ENCODE data around the gene CHD2.

The CHD2 gene

GRCh38 chr15:92901072-92901761 lies 1.1 kb downstream of the CHD2 start:
- no peak for TF ChIP-seq EZH2phosphoT487 (IDR thresholded peaks at IDR 0.05; ENCODE audit: borderline replicate concordance)
- TF ChIP-seq, protein P1, sequence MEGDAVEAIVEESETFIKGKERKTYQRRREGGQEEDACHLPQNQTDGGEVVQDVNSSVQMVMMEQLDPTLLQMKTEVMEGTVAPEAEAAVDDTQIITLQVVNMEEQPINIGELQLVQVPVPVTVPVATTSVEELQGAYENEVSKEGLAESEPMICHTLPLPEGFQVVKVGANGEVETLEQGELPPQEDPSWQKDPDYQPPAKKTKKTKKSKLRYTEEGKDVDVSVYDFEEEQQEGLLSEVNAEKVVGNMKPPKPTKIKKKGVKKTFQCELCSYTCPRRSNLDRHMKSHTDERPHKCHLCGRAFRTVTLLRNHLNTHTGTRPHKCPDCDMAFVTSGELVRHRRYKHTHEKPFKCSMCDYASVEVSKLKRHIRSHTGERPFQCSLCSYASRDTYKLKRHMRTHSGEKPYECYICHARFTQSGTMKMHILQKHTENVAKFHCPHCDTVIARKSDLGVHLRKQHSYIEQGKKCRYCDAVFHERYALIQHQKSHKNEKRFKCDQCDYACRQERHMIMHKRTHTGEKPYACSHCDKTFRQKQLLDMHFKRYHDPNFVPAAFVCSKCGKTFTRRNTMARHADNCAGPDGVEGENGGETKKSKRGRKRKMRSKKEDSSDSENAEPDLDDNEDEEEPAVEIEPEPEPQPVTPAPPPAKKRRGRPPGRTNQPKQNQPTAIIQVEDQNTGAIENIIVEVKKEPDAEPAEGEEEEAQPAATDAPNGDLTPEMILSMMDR (conservative IDR thresholded peaks at IDR 0.05; ENCODE audit: low read length), result no peak
- Histone ChIP-seq H3K9me2 (replicated peaks; ENCODE audit: low read depth, low read length) (no peaks in the 10 kb centered on the region), H3K79me2 (ENCODE audit: insufficient read depth, low read length) (peaks cover 94% of the 10 kb centered on the region), H3K27me3 (ENCODE audit: insufficient read depth, low read length, poor library complexity, severe bottlenecking) (peaks cover 6% of the 10 kb centered on the region), H3K9ac (ENCODE audit: low read depth, low read length, poor library complexity, severe bottlenecking) (peak overlapping the region; percentile 99), H2AFZ (ENCODE audit: low read length) (no peak overlapping the region), H3F3A (ENCODE audit: low read depth) (peaks cover 13% of the 10 kb centered on the region), H3K4me1 (ENCODE audit: insufficient read depth, low read length, poor library complexity, severe bottlenecking) (peaks cover 47% of the 10 kb centered on the region), H3K9me3 (ENCODE audit: insufficient read depth, low read depth, low read length) (no peaks in the 10 kb centered on the region), H4K20me1 (ENCODE audit: insufficient read depth, low read length, poor library complexity, severe bottlenecking) (peaks cover 77% of the 10 kb centered on the region), H3K4me2 (ENCODE audit: low read depth, low read length, poor library complexity, severe bottlenecking) (peak overlapping the region; percentile 95), H3K4me3 (ENCODE audit: low read length, poor library complexity, severe bottlenecking) (peak overlapping the region; percentile 92), H3K36me3 (ENCODE audit: insufficient read depth, low read length) (peaks cover 49% of the 10 kb centered on the region)

- H3K4me1 ChIP-seq (ENCODE audit: insufficient read depth, low read length, poor library complexity, severe bottlenecking), result peaks cover 47% of the 10 kb centered on the region
- peaks cover 6% of the 10 kb centered on the region for H3K27me3 ChIP-seq (ENCODE audit: insufficient read depth, low read length, poor library complexity, severe bottlenecking)
- peaks cover 13% of the 10 kb centered on the region for H3F3A ChIP-seq (ENCODE audit: low read depth)
- no peaks in the 10 kb centered on the region for H3K9me2 ChIP-seq (replicated peaks; ENCODE audit: low read depth, low read length)
- H3K9me3 ChIP-seq (ENCODE audit: insufficient read depth, low read depth, low read length), result no peaks in the 10 kb centered on the region
- no peak overlapping the region for H2AFZ ChIP-seq (ENCODE audit: low read length)
- peaks cover 77% of the 10 kb centered on the region for H4K20me1 ChIP-seq (ENCODE audit: insufficient read depth, low read length, poor library complexity, severe bottlenecking)
- TF ChIP-seq, protein P1 (conservative IDR thresholded peaks at IDR 0.05; ENCODE audit: low read length), result no peak
- TF ChIP-seq EZH2phosphoT487 (IDR thresholded peaks at IDR 0.05; ENCODE audit: borderline replicate concordance), result no peak
- H3K79me2 ChIP-seq (ENCODE audit: insufficient read depth, low read length), result peaks cover 94% of the 10 kb centered on the region
- peak overlapping the region; percentile 95 for H3K4me2 ChIP-seq (ENCODE audit: low read depth, low read length, poor library complexity, severe bottlenecking)
- H3K36me3 ChIP-seq (ENCODE audit: insufficient read depth, low read length), result peaks cover 42% of the 10 kb centered on the region
- peak overlapping the region; percentile 92 for H3K4me3 ChIP-seq (ENCODE audit: low read length, poor library complexity, severe bottlenecking)
- peak overlapping the region; percentile 99 for H3K9ac ChIP-seq (ENCODE audit: low read depth, low read length, poor library complexity, severe bottlenecking)
These were observed 1.9 kb downstream of the CHD2 start for GRCh38 chr15:92901995-92902394.

GRCh38 chr15:92902737-92903593 lies 2.8 kb downstream of the CHD2 start:
- Histone ChIP-seq H2AFZ (ENCODE audit: low read length) (no peak overlapping the region), H3K79me2 (ENCODE audit: insufficient read depth, low read length) (peaks cover 94% of the 10 kb centered on the region), H3K27me3 (ENCODE audit: insufficient read depth, low read length, poor library complexity, severe bottlenecking) (peaks cover 6% of the 10 kb centered on the region), H4K20me1 (ENCODE audit: insufficient read depth, low read length, poor library complexity, severe bottlenecking) (peaks cover 77% of the 10 kb centered on the region), H3K4me2 (ENCODE audit: low read depth, low read length, poor library complexity, severe bottlenecking) (peak overlapping the region; percentile 95), H3F3A (ENCODE audit: low read depth) (peaks cover 13% of the 10 kb centered on the region), H3K9me3 (ENCODE audit: insufficient read depth, low read depth, low read length) (no peaks in the 10 kb centered on the region), H3K9me2 (replicated peaks; ENCODE audit: low read depth, low read length) (no peaks in the 10 kb centered on the region), H3K4me1 (ENCODE audit: insufficient read depth, low read length, poor library complexity, severe bottlenecking) (peaks cover 50% of the 10 kb centered on the region), H3K4me3 (ENCODE audit: low read length, poor library complexity, severe bottlenecking) (peak overlapping the region; percentile 92), H3K9ac (ENCODE audit: low read depth, low read length, poor library complexity, severe bottlenecking) (peak overlapping the region; percentile 99), H3K36me3 (ENCODE audit: insufficient read depth, low read length) (peaks cover 33% of the 10 kb centered on the region)
- no peak for TF ChIP-seq EZH2phosphoT487 (IDR thresholded peaks at IDR 0.05; ENCODE audit: borderline replicate concordance)
- TF ChIP-seq, protein P1 (conservative IDR thresholded peaks at IDR 0.05; ENCODE audit: low read length), result no peak

All from Loucy (cell line).